Astrocyte (in vitro differentiated cells and primary cell): ENCODE data around the gene SCGB1D2. TPM values are rescaled to one million over a fixed set of nuclear protein-coding genes. Genes with fewer than 3 reads are reported as not detected.
"Not testable (repeated sequence)": the region's sequence is repeated elsewhere in the genome, so short reads cannot be mapped to it uniquely, and the experiment has no call there.

ENCODE experiments used
- DNase-seq: peaks from one replicate; pipeline ENCODE4 v3.0.0-alpha.2; 2010; ENCODE audit warnings: low read depth
- FAIRE-seq: peaks from 2 replicates; lab custom pipeline; 2011; peaks lifted over from hg19 to GRCh38; lab: Jason Lieb, UNC
- H2AFZ ChIP-seq: 2 replicates; pipeline ENCODE4 v1.6.0; 2012; ENCODE audit warnings: low read depth, low read length, inconsistent platforms
- H3K27ac ChIP-seq: 2 replicates; pipeline ENCODE4 v1.5.1; 2011; ENCODE audit warnings: low read depth, low read length, inconsistent platforms
- H3K27me3 ChIP-seq: 2 replicates; pipeline ENCODE4 v1.6.0; 2011; ENCODE audit warnings: low read length, inconsistent platforms; ENCODE audit not compliant: insufficient read depth
- H3K36me3 ChIP-seq: 2 replicates; pipeline ENCODE4 v1.5.1; 2011; ENCODE audit warnings: low read length, inconsistent platforms; ENCODE audit not compliant: insufficient read depth
- H3K4me1 ChIP-seq: 2 replicates; pipeline ENCODE4 v1.5.1; 2011; ENCODE audit warnings: low read length, inconsistent platforms; ENCODE audit not compliant: insufficient read depth
- H3K4me2 ChIP-seq: 2 replicates; pipeline ENCODE4 v1.6.0; 2012; ENCODE audit warnings: low read length, inconsistent platforms
- H3K4me3 ChIP-seq: 2 replicates; pipeline ENCODE4 v1.5.1; 2011; ENCODE audit warnings: low read depth, mild to moderate bottlenecking, low read length, inconsistent platforms; ENCODE audit not compliant: insufficient read depth
- H3K79me2 ChIP-seq: 2 replicates; pipeline ENCODE4 v1.6.0; 2012; ENCODE audit warnings: mild to moderate bottlenecking, low read length, inconsistent platforms; ENCODE audit not compliant: insufficient read depth
- H3K9ac ChIP-seq: 2 replicates; pipeline ENCODE4 v1.6.0; 2012; ENCODE audit warnings: mild to moderate bottlenecking, low read length, inconsistent platforms
- H3K9me3 ChIP-seq: 2 replicates; pipeline ENCODE4 v1.5.1; 2012; ENCODE audit warnings: low read depth, mild to moderate bottlenecking, low read length, inconsistent platforms; ENCODE audit not compliant: insufficient read depth
- H4K20me1 ChIP-seq: 2 replicates; pipeline ENCODE4 v1.6.0; 2012; ENCODE audit warnings: low read length, inconsistent platforms; ENCODE audit not compliant: insufficient read depth
- H3K27ac Mint-ChIP-seq: one replicate; pipeline ENCODE4 v1.8.0; 2021; ENCODE audit warnings: mild to moderate bottlenecking, mixed read lengths; ENCODE audit not compliant: unreplicated experiment
- H3K27me3 Mint-ChIP-seq: one replicate; pipeline ENCODE4 v1.8.0; 2021; ENCODE audit warnings: low read depth, mixed read lengths; ENCODE audit not compliant: unreplicated experiment
- H3K36me3 Mint-ChIP-seq: one replicate; pipeline ENCODE4 v1.8.0; 2021; ENCODE audit warnings: low read depth, mixed read lengths; ENCODE audit not compliant: unreplicated experiment
- H3K4me1 Mint-ChIP-seq: one replicate; pipeline ENCODE4 v1.8.0; 2021; ENCODE audit warnings: low read depth, mixed read lengths; ENCODE audit not compliant: unreplicated experiment
- H3K4me3 Mint-ChIP-seq: one replicate; pipeline ENCODE4 v1.8.0; 2021; ENCODE audit warnings: mild to moderate bottlenecking, moderate library complexity, mixed read lengths; ENCODE audit not compliant: unreplicated experiment
- H3K9me3 Mint-ChIP-seq: one replicate; pipeline ENCODE4 v1.8.0; 2021; ENCODE audit warnings: mild to moderate bottlenecking, mixed read lengths; ENCODE audit not compliant: unreplicated experiment
- CTCF ChIP-seq: IDR thresholded peaks from 2 replicates; pipeline ENCODE4 v1.5.1; 2011; ENCODE audit warnings: low read depth, mild to moderate bottlenecking, inconsistent platforms, low read length, moderate library complexity; ENCODE audit not compliant: insufficient read depth
- EZH2 ChIP-seq: IDR thresholded peaks from 2 replicates; pipeline ENCODE4 v1.6.1; 2012; ENCODE audit warnings: mild to moderate bottlenecking, low read length, inconsistent platforms; ENCODE audit not compliant: insufficient read depth
- total RNA-seq: library from RNA; stranded (reverse); gene quantifications from 2 replicates; pipeline ENCODE4 v1.2.1, GENCODE V29; 2021

SCGB1D2 gene
- total RNA-seq, 1 donor from 2014 or later: not detected

DNA sequence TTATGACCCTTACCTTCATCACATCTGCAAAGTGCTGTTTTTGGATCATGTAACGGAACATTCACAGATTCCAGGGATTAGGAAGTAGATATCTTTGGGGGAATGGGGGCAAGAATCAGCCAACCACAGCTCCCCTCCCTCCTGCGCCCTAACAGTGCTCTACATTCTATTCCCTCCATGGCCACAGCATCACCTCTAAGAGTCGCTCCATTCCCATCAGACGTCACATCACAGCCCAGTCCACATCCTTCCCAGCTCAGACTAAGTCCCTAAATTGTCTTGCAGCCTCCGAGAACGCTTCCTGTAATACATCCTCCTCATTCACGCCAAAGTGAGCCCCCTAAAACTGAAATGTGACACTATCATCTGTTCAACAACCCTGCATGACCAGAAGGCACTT, 46.1 kb upstream of the SCGB1D2 start:
- Histone ChIP-seq H3K4me1 (no peaks in the 10 kb centered on the region), H3K4me3 (no peak overlapping the region), H3K4me2 (no peak overlapping the region), H4K20me1 (no peaks in the 10 kb centered on the region), H3K36me3 (no peaks in the 10 kb centered on the region), H3K27ac (no peak overlapping the region), H2AFZ (no peak overlapping the region), H3K9me3 (no peaks in the 10 kb centered on the region), H3K79me2 (no peaks in the 10 kb centered on the region), H3K27me3 (peaks cover 5% of the 10 kb centered on the region), H3K9ac (no peak overlapping the region)
- FAIRE-seq: no peak
- H3K27me3 Mint-ChIP-seq: peaks cover 18% of the 10 kb centered on the region
- TF ChIP-seq EZH2 (no peak), CTCF (no peak)
- peaks cover 2% of the 10 kb centered on the region for H3K9me3 Mint-ChIP-seq
- no peak overlapping the region for H3K27ac Mint-ChIP-seq
- no peak for DNase-seq
- no peaks in the 10 kb centered on the region for H3K36me3 Mint-ChIP-seq
- no peaks in the 10 kb centered on the region for H3K4me1 Mint-ChIP-seq
- H3K4me3 Mint-ChIP-seq: no peak overlapping the region

DNA sequence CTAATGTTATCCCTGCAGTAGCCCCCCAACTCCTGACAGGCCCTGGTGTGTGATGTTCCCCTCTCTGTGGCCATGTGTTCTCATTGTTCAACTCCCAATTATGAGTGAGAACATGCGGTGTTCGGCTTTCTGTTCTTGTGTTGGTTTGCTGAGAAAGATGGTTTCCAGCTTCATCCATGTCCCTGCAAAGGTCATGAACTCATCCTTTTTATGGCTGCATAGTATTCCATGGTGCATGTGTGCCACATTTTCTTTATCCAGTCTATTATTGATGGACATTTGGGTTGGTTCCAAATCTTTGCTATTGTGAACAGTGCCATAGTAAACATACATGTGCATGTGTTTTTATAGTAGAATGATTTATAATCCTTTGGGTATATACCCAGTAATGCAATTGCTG, 44.6 kb upstream of the SCGB1D2 start:
- H3K79me2 ChIP-seq, H3K4me2 ChIP-seq, FAIRE-seq, H3K36me3 Mint-ChIP-seq, H3K4me1 Mint-ChIP-seq, H3K9me3 ChIP-seq, H4K20me1 ChIP-seq, H3K9ac ChIP-seq, H3K27ac Mint-ChIP-seq, H3K4me3 ChIP-seq, H3K36me3 ChIP-seq, H3K4me3 Mint-ChIP-seq, H3K4me1 ChIP-seq, H3K27ac ChIP-seq, H2AFZ ChIP-seq, DNase-seq, H3K27me3 ChIP-seq, H3K9me3 Mint-ChIP-seq: not testable (repeated sequence)
- peaks cover 11% of the 10 kb centered on the region for H3K27me3 Mint-ChIP-seq

DNA sequence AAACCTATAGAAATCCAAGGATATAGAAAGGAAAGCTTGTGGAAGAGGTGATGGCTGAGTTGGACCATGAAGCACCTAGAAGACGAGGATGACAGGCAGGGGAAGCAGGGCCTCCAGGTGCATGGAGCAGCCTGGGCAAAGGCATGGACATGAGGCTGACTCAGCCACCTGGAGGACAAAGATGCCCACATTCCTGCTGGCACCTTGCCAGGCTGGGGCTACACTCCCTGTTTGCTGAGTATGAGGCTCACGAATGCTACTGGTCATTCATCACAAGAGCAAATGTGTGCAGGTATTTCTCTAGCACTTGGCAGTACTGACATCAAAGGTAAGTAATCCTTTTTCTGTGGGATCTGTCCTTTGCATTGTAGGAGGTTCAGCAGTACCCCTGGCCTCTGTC, 40.7 kb upstream of the SCGB1D2 start:
- Histone ChIP-seq H2AFZ (no peak overlapping the region), H3K27me3 (peaks cover 3% of the 10 kb centered on the region), H4K20me1 (no peaks in the 10 kb centered on the region), H3K9ac (no peak overlapping the region), H3K4me2 (no peak overlapping the region), H3K36me3 (no peaks in the 10 kb centered on the region), H3K9me3 (no peaks in the 10 kb centered on the region), H3K4me3 (no peak overlapping the region), H3K27ac (no peak overlapping the region), H3K4me1 (no peaks in the 10 kb centered on the region), H3K79me2 (no peaks in the 10 kb centered on the region)
- Mint-ChIP-seq H3K27me3 (peaks cover 21% of the 10 kb centered on the region), H3K4me1 (no peaks in the 10 kb centered on the region), H3K9me3 (peaks cover 5% of the 10 kb centered on the region), H3K27ac (no peak overlapping the region), H3K4me3 (no peak overlapping the region), H3K36me3 (no peaks in the 10 kb centered on the region)
- FAIRE-seq: no peak
- no peak for DNase-seq
- no peak for TF ChIP-seq EZH2
- TF ChIP-seq CTCF: no peak
